ENCODE data around the gene LEMD1.
"Not testable (repeated sequence)": the region's sequence is repeated elsewhere in the genome, so short reads cannot be mapped to it uniquely, and the experiment has no call there.

The LEMD1 gene

GRCh38 chr1:205429762-205430695, 8.2 kb upstream of the LEMD1 start:
- no peak for DNase-seq (ENCODE audit: low read depth)

- no peak for DNase-seq (ENCODE audit: low read depth)
These were observed 3.2 kb upstream of the LEMD1 start for GRCh38 chr1:205424901-205425600.

- DNase-seq (ENCODE audit: low read depth) = no peak
These were observed 2.1 kb upstream of the LEMD1 start for GRCh38 chr1:205423814-205424399.

- no peak for DNase-seq (ENCODE audit: low read depth)
These were observed 1.3 kb upstream of the LEMD1 start for GRCh38 chr1:205422993-205423642.

- DNase-seq (ENCODE audit: low read depth) = no peak
These were observed 918 bp downstream of the LEMD1 start for GRCh38 chr1:205420938-205421337.

GRCh38 chr1:205417870-205418635, 3.8 kb downstream of the LEMD1 start:
- no peak for DNase-seq (ENCODE audit: low read depth)

- DNase-seq (ENCODE audit: low read depth) = no peak
These were observed 5.5 kb downstream of the LEMD1 start for GRCh38 chr1:205416322-205416721.

- DNase-seq (ENCODE audit: low read depth) = no peak
These were observed 11.1 kb downstream of the LEMD1 start for GRCh38 chr1:205410581-205411298.

- no peak for DNase-seq (ENCODE audit: low read depth)
These were observed 13.9 kb downstream of the LEMD1 start for GRCh38 chr1:205407970-205408369.

- DNase-seq (ENCODE audit: low read depth) = not testable (repeated sequence)
These were observed 15.6 kb downstream of the LEMD1 start for GRCh38 chr1:205406252-205406651.

- DNase-seq (ENCODE audit: low read depth) = not testable (repeated sequence)
These were observed 17.4 kb downstream of the LEMD1 start for GRCh38 chr1:205404484-205404883.

- no peak for DNase-seq (ENCODE audit: low read depth)
These were observed 23.3 kb downstream of the LEMD1 start for GRCh38 chr1:205398586-205398985.

- DNase-seq (ENCODE audit: low read depth) = no peak
These were observed 24.8 kb downstream of the LEMD1 start for GRCh38 chr1:205396967-205397616.

GRCh38 chr1:205395616-205396015, 26.2 kb downstream of the LEMD1 start:
- no peak for DNase-seq (ENCODE audit: low read depth)

- DNase-seq (ENCODE audit: low read depth) = no peak
These were observed 29.2 kb downstream of the LEMD1 start for GRCh38 chr1:205392650-205393049.

- no peak for DNase-seq (ENCODE audit: low read depth)
These were observed 30.5 kb downstream of the LEMD1 start for GRCh38 chr1:205391386-205391785.

GRCh38 chr1:205387845-205388244, 34.0 kb downstream of the LEMD1 start:
- no peak for DNase-seq (ENCODE audit: low read depth)

- not testable (repeated sequence) for DNase-seq (ENCODE audit: low read depth)
These were observed 38.9 kb downstream of the LEMD1 start for GRCh38 chr1:205382990-205383389.

- DNase-seq (ENCODE audit: low read depth) = no peak
These were observed 39.3 kb downstream of the LEMD1 start for GRCh38 chr1:205382561-205382960.

GRCh38 chr1:205381305-205381704, 40.6 kb downstream of the LEMD1 start:
- no peak for DNase-seq (ENCODE audit: low read depth)

All from activated T-cell treated with anti-CD3 and anti-CD28 coated beads for 1 hour (primary cell).